ENCODE measurements around the gene TBC1D8B. TPM values are rescaled to one million over a fixed set of nuclear protein-coding genes. Genes with fewer than 3 reads are reported as not detected.

TBC1D8B gene
- total RNA-seq = 1 to 10 TPM; 4.4 to 9.1 (median 7.1) TPM

- no peak for TF ChIP-seq CTCF (IDR thresholded peaks at IDR 0.05; ENCODE audit: low read depth)
Observed at GRCh38 chrX:106802388-106803275, at the start of gene TBC1D8B. TSS of gene TBC1D8B (plus strand) at chrX:106802673. CDS start at chrX:106802854, 181 bp downstream.

GRCh38 chrX:106774981-106775380 lies 27.5 kb upstream of the TBC1D8B start:
- no peak for TF ChIP-seq CTCF (IDR thresholded peaks at IDR 0.05; ENCODE audit: low read depth)

- TF ChIP-seq CTCF (IDR thresholded peaks at IDR 0.05; ENCODE audit: low read depth) = no peak
Observed at GRCh38 chrX:106780264-106780663, 22.2 kb upstream of the TBC1D8B start.

GRCh38 chrX:106780664-106781377 lies 21.7 kb upstream of the TBC1D8B start:
- no peak for TF ChIP-seq CTCF (IDR thresholded peaks at IDR 0.05; ENCODE audit: low read depth)

- no peak for TF ChIP-seq CTCF (IDR thresholded peaks at IDR 0.05; ENCODE audit: low read depth)
Observed at GRCh38 chrX:106783716-106784115, 18.8 kb upstream of the TBC1D8B start.

- no peak for TF ChIP-seq CTCF (IDR thresholded peaks at IDR 0.05; ENCODE audit: low read depth)
Observed at GRCh38 chrX:106791495-106791894, 11.0 kb upstream of the TBC1D8B start.

GRCh38 chrX:106802063-106802387 lies 448 bp upstream of the TBC1D8B start:
- TF ChIP-seq CTCF (IDR thresholded peaks at IDR 0.05; ENCODE audit: low read depth) = no peak

All from subcutaneous adipose tissue (tissue), 4 donors.